GOT3 (cell line): ENCODE data around the gene NXT1.

Source experiments
- DNase-seq: peaks from one replicate; lab custom pipeline; 2025; ENCODE audit warnings: mixed read lengths; lab: John Stamatoyannopoulos, UW

Gene NXT1

DNA sequence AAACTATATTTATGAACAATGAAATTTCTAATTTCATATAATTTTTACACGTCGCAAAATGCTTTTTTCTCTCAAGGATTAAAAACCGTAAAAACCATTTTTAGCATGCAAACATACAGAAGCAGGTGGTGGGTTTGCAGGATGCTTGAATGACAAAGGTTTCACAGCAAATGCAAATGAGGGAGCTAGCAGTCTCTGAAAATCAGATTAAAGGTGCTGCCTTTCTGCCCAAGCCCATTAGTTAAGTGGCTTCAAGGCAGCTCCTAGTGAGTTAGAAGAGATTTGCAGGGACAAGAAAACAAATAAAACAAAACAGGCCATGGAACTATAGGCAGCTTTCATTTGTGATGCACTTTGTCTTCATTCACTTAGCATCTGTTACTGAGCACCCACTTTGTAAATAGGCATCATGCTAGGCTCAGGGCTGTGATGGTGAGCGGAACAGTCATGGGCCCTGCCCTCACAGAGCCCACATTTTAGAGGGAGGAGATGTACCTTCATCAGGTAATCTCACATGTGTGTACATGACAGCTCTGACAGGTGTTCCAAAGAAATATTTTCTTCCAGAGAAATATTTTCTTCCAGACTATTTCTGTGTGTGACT is 41.2 kb downstream of the NXT1 start:
- no peak for DNase-seq

DNA sequence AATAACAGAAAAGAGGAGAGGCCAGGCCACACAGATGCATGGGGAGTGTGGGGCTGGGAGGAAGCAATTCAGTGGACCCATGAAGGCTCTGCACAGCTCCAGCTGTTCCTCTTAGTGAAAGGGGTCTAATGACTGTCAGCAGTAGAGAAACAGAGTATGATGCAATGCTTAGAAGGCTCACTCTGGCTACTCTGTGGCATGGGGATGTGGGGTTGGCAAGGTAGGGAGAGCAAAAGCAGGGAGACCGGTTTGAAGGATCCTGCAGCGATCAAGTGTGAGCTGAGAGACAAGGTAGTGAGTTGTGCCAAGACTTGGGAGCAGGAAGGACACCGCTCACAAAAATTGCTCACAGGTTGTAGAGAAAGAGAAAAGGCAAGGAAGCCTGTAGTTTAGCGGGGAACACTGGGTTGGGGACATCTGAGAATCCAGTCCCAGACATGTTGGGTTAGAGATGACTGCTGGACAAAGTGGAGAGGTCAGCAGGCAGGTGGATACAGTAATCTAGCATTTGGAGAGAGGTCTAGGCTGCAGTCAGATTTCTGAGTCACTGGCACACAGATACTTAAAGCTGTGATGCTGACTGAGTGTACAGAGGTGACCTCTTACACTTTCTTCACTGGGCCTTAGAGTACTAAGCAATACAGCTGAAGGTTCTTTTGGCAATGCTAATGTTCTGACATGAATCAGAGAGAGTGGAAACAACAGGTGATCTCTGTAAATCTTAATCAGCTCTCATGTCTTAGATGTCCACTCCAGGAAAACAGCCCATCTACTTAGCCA is 43.6 kb downstream of the NXT1 start:
- no peak for DNase-seq

DNA sequence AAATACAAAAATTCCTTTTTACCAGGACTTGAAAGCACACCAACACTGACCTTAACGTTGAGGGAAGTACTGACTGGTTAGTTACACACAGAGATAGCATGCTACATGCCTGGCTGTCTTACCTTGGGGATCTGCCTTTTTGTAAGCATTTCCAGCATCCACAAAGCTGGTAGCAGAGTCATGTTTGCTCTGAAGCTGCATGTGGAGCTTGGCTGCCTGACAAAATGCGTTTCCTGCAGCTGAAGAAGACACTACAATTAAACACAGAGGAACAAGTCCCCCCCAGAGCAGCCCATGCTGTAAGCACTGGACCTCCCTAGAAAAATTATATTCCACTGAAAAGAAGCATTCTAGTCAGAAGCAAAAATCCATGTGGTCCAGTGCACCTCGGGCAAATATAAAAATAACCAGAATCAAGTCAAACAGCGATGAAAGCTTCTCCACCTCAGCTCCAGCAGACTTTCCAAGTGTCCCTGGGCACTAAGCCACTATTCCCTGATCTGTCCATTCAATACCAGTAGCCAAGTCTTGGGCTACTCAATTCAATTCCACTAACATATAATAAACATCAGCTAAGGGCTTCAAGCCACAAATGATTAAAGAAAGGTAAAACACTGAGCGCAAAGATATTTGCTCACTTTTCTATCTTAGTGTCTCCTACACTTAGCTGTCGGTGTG is 46.5 kb downstream of the NXT1 start:
- no peak for DNase-seq

DNA sequence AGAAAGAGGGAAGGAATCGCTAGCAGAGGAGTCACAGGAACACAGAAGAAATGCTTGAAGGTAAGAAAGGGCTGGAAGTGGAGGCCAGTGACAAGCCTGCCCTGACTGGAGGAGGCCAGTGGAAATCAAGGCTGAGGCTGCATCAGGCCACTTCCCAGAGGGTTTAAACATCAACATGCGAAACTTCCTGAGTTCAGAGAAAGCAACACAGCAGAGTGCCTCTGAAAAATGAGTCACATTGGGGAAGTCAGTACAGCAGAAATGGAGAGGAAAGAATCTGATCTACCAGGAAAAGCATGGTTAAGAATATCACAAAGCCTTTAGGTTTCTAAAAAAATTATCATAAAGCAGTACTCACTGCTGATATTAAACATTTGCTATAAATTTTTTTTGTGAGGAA is 47.4 kb downstream of the NXT1 start:
- DNase-seq, result no peak

DNA sequence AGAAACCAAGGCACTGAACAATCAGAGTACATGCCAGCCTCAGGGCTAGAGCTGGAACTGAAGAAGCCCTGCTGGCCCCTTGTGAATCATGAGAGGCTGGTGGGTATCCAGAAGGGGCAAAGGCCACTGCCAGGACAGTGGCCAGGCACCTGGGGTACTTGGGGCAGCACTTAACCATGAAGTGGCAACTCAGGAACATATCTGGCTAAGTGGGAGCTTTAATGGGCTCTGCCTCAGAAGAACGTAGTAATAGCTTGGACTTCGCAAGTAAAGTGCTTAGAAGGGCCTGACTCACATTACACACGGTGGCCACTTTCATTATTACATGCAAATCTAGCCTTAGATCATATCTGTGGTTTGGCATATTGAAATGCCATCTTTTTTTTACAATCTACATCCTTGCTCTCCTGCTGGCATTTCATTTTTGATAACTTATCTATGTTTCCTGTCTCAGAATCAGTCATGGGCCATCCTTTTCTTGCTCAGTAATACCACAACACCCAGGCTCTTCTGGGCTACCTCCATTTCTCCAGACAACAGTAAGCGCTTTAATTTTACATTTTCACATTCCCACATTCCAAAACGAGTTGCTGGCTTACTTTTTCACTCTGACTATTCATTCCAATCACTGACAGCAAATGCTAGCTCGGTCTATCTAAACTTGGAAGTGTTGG is 49.1 kb downstream of the NXT1 start:
- DNase-seq, result no peak

DNA sequence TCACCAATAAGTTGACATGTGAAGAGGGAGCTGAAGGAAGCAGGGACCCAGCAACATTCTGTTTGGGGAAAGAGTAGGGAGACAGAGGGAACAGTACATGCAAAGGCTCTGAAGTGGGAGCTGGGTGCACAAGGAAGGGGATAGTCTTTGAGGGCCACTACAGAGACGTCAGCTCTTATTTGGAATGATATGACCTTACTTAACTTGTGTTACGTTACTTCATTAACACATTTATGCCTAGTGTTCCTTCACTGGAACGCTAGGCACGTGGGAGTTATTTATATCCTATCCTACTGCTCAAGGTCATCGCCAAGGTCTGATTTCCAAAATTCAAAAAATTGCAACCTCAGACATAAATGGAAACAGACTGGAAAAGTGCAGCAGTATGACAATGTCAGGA is 50.5 kb downstream of the NXT1 start:
- DNase-seq, result no peak

DNA sequence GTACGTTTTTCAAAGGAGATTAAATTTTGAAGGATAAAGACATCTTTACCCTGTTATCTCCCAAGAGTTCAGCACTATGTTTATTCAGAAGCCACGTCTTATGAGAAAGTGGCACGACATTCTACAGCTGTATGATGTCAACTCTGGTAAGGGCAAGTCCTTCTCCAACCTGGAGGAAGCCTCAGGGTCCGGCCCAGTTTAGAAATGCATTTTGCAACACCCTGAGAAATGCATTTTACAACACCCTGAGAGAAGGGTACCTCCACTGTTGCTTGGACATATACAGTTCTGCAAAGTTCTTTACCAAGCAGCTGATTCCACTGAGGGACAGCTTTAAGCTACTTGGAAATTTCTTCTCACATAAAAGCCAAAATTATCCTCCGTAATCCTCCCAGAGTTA is 53.2 kb downstream of the NXT1 start:
- DNase-seq, result no peak

DNA sequence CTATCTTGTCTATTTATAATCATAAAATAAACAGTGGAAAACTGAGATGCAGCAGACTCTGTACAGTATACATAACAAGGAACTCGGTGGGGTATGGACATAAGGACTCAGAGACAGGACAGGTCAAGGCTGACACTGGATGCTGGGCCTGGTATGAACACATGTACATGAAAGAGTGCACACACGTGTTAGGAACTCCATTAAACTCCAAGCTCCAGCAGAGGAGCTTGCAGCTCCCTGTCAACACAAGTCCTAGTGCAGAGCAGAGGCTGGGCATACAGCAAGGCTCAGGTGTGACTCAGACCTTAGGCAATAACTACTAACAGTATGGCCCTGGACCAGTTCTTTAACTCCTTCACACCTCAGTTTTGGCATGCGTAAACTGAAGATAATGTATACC is 53.6 kb downstream of the NXT1 start:
- no peak for DNase-seq
